Upper lobe of left lung (tissue), 6 donors: Measurements from ENCODE around the gene ZNF41. TPM values are rescaled to one million over a fixed set of nuclear protein-coding genes. Genes with fewer than 3 reads are reported as not detected.

ENCODE experiments used
- ATAC-seq, 2 donors: fragments of 200-7000 bp; cut with Tn5 transposase; one replicate each; pipeline ENCODE4 v1.9.1; 2022; ENCODE audit warnings: mild to moderate bottlenecking in 2 of 2, moderate library complexity in 2 of 2; ENCODE audit not compliant: low FRiP score in 2 of 2
- DNase-seq, 2 donors: peaks; one replicate each; pipeline ENCODE4 v3.0.0-alpha.2; 2019 to 2020
- H3K27ac ChIP-seq, 4 donors: fragments of 200-600 bp; sonication (generic); one replicate each; pipeline ENCODE4 v1.5.1; 2016 to 2019
- H3K27me3 ChIP-seq, 4 donors: fragments of 200-600 bp; sonication (generic); one replicate each; pipeline ENCODE4 v1.5.1; 2017 to 2019
- H3K36me3 ChIP-seq, 4 donors: fragments of 200-600 bp; sonication (generic); one replicate each; pipeline ENCODE4 v1.5.1; 2016 to 2019
- H3K4me1 ChIP-seq, 4 donors: fragments of 200-600 bp; sonication (generic); one replicate each; pipeline ENCODE4 v1.5.1; 2018 to 2019
- H3K4me3 ChIP-seq, 4 donors: fragments of 200-600 bp; sonication (generic); one replicate each; pipeline ENCODE4 v1.5.1; 2017 to 2019; ENCODE audit warnings: mild to moderate bottlenecking in 2 of 4, moderate library complexity in 1 of 4
- H3K9me3 ChIP-seq, 4 donors: fragments of 200-600 bp; sonication (generic); one replicate each; pipeline ENCODE4 v1.5.1; 2018 to 2019
- EP300 ChIP-seq, 4 donors: sonication (generic); formaldehyde crosslinking; IDR thresholded peaks; one replicate each; pipeline ENCODE4 v1.5.1; 2017; ENCODE audit warnings: antibody characterized with exemption in 4 of 4, control low read depth in 2 of 4
- POLR2A ChIP-seq, 4 donors: fragments of 450-650 bp; IDR thresholded peaks; one replicate each; pipeline ENCODE4 v1.5.1; 2016 to 2017; ENCODE audit warnings: antibody characterized with exemption in 4 of 4, mild to moderate bottlenecking in 2 of 4
- POLR2AphosphoS5 ChIP-seq, 2 donors: sonication (generic); formaldehyde crosslinking; IDR thresholded peaks; one replicate each; pipeline ENCODE4 v1.5.1; 2017; ENCODE audit warnings: antibody characterized with exemption in 2 of 2
- WGBS, 2 donors: methylation state at CpG; one replicate each; pipeline ENCODE4 v1.1.5; 2017 to 2018; 5-methylcytosine and 5-hydroxymethylcytosine counted together
- total RNA-seq, 6 donors: library from RNA; depleted of rRNA in 4 of 6; stranded (reverse); fragments of >200 nt in 4 of 6; gene quantifications; one replicate each; pipeline versions ENCODE4 v1.1.0 to v1.2.1, GENCODE V29; 2016 to 2021
- TF ChIP-seq, protein P1 (sequence below), 6 experiments: fragments of 450-650 bp in 4 of 6; fragments of 200-600 bp in 2 of 6; sonication (generic) in 2 of 6; IDR thresholded peaks; one replicate each; pipeline ENCODE4 v1.5.1; 2016 to 2019; ENCODE audit warnings: antibody characterized with exemption in 6 of 6
- donor health status: DM: no; HTN: no; CAD: no; lungs with moderate emphysema.
- donor health status: DM: no; HTN: yes; CAD: no; lungs with severe emphysema.

ZNF41 gene
- total RNA-seq, 6 donors from 2014 or later: 3.4 to 35.6 (median 10.2) TPM

DNA sequence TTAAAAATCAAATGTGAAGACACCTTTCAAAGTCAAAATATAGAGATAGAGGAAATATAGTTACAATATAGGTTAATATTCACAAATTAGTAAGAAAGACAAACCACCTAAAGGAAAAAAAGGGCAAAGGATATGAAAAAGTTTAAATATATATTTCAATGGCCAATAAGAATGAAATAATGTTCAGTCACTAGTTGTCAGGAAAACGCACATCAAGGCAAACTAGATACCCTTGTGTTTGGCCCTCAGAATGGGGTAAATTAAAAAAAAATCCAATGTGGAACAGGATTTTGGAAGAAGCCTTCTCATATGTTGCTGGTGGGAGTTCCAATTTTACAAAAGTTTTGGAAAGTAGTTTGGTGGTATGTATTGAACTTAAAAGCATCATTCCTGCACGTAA is 2.4 kb downstream of the ZNF41 start:
- no peak overlapping the region for H3K4me3 ChIP-seq
- no peak overlapping the region for H3K27ac ChIP-seq
- TF ChIP-seq POLR2AphosphoS5 (IDR thresholded peaks at IDR 0.05) (no peak), EP300 (IDR thresholded peaks at IDR 0.05) (no peak), POLR2A (IDR thresholded peaks at IDR 0.05) (no peak)
- TF ChIP-seq, protein P1, sequence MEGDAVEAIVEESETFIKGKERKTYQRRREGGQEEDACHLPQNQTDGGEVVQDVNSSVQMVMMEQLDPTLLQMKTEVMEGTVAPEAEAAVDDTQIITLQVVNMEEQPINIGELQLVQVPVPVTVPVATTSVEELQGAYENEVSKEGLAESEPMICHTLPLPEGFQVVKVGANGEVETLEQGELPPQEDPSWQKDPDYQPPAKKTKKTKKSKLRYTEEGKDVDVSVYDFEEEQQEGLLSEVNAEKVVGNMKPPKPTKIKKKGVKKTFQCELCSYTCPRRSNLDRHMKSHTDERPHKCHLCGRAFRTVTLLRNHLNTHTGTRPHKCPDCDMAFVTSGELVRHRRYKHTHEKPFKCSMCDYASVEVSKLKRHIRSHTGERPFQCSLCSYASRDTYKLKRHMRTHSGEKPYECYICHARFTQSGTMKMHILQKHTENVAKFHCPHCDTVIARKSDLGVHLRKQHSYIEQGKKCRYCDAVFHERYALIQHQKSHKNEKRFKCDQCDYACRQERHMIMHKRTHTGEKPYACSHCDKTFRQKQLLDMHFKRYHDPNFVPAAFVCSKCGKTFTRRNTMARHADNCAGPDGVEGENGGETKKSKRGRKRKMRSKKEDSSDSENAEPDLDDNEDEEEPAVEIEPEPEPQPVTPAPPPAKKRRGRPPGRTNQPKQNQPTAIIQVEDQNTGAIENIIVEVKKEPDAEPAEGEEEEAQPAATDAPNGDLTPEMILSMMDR (IDR thresholded peaks at IDR 0.05): no peak
- 26 to 50% methylated on average over 2 of the region's 2 CpGs for WGBS, 2 donors
- peaks cover 0 to 3% (median 0%) of the 10 kb centered on the region in 4 donors for H3K9me3 ChIP-seq
- no peak for DNase-seq
- ATAC-seq: no peak
- peaks cover 0 to 2% (median 1%) of the 10 kb centered on the region in 4 donors for H3K4me1 ChIP-seq
- no peaks in the 10 kb centered on the region for H3K36me3 ChIP-seq
- no peaks in the 10 kb centered on the region for H3K27me3 ChIP-seq

DNA sequence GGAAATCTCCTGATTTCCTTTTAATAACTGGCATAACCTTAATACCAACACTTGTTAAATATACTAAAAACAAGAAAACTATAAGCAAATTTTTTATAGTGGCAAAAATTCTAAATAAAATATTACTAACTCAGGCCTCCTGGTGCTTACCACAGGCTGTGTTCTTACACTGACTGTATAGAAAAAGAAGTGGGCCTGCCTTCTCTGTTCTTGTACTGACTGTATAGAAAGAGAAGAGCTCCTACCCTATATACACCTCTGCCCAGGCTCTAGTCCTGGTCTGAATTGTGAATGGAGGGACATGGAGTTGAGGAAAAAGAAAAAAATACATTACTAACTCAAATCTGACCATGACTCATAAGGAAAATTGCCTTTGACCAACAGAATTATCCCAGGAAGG is 7.5 kb downstream of the ZNF41 start:
- ATAC-seq (no peak), DNase-seq (no peak)
- TF ChIP-seq, protein P1 (IDR thresholded peaks at IDR 0.05): no peak
- TF ChIP-seq POLR2A (IDR thresholded peaks at IDR 0.05) (no peak), POLR2AphosphoS5 (IDR thresholded peaks at IDR 0.05) (no peak)
- no peak overlapping the region for H3K4me3 ChIP-seq
- no peaks in the 10 kb centered on the region for H3K4me1 ChIP-seq
- no peaks in the 10 kb centered on the region for H3K9me3 ChIP-seq
- H3K36me3 ChIP-seq: no peaks in the 10 kb centered on the region
- H3K27ac ChIP-seq: no peak overlapping the region
- H3K27me3 ChIP-seq: no peaks in the 10 kb centered on the region

DNA sequence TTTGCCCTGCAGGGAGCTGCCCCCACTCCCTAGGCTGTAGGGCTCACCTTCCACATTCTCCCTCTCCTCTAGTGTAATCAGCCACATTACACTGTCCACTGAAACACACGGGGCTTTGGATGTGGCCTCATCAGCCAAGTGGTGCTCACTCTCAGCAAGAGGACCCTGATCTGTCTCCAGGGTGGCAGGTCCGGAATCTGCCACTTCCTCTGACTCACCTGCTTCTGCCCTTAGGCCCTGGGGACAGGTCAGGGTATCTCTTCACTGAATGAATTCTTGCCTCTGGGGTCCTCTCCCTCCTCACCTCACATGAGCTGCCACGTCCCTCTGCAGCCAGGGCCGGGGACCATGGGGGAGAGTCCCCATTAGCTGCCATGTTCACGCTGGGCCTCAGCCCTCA is 15.9 kb downstream of the ZNF41 start:
- Histone ChIP-seq H3K27me3 (no peaks in the 10 kb centered on the region), H3K27ac (no peak overlapping the region), H3K4me3 (no peak overlapping the region), H3K9me3 (no peaks in the 10 kb centered on the region), H3K36me3 (peaks cover 0 to 18% (median 7%) of the 10 kb centered on the region in 4 donors), H3K4me1 (no peaks in the 10 kb centered on the region)
- 79 to 93% methylated on average over 3 to 5 of the region's 5 CpGs for WGBS, 2 donors
- peak in 1 of 2 donors; percentile 19 for ATAC-seq
- DNase-seq: no peak
- TF ChIP-seq, protein P1 (IDR thresholded peaks at IDR 0.05): no peak
- TF ChIP-seq POLR2A (IDR thresholded peaks at IDR 0.05) (no peak), EP300 (IDR thresholded peaks at IDR 0.05) (no peak), POLR2AphosphoS5 (IDR thresholded peaks at IDR 0.05) (no peak)

DNA sequence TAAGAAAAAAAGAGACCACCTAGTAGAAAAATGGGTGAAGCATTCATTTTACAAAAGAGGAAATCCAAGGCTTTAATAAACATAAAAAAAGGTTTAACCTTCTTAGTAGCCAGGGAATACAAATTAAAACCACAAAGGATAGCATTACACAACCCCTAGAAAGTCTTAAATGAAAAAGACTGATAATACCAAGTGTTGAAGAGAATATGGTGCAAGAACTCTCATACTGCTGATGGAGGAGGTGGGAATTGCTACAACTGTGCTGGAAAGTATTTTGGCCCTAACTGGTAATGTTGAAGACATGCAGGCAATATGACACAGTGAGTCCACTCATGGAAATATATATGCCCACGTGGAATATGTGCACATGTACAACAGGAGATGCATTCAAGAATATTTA is 22.5 kb downstream of the ZNF41 start:
- no peaks in the 10 kb centered on the region for H3K27me3 ChIP-seq
- 33 to 100% methylated on average over 1 of the region's 1 CpG for WGBS, 2 donors
- ATAC-seq (no peak), DNase-seq (no peak)
- H3K4me3 ChIP-seq: no peak overlapping the region
- H3K4me1 ChIP-seq: no peaks in the 10 kb centered on the region
- H3K36me3 ChIP-seq: peaks cover 0 to 9% (median 0%) of the 10 kb centered on the region in 4 donors
- H3K9me3 ChIP-seq: peaks cover 0 to 4% (median 0%) of the 10 kb centered on the region in 4 donors
- H3K27ac ChIP-seq: no peak overlapping the region
- TF ChIP-seq POLR2A (IDR thresholded peaks at IDR 0.05): no peak
- no peak for TF ChIP-seq EP300 (IDR thresholded peaks at IDR 0.05)
- TF ChIP-seq, protein P1 (IDR thresholded peaks at IDR 0.05): no peak
- TF ChIP-seq POLR2AphosphoS5 (IDR thresholded peaks at IDR 0.05): no peak

DNA sequence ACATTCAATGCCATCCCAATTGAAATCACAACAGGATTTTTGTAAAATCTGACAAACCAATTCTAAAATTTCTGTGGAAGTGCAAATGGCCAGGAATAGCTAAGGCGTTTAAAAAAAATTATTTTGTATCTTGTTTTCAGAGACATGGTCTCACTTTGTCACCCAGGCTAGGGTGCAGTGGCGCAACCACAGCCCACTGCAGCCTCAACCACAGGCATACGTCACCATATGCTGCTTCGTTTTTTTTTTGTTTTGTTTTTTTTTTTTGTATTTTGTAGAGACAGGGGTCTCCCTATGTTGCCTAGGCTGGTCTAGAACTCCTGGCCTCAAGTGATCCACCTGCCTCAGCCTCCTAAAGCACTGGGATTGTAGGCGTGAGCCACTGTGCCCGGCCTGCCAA is 24.5 kb downstream of the ZNF41 start:
- 81 to 82% methylated on average over 4 to 6 of the region's 6 CpGs for WGBS, 2 donors

More for the DNA sequence above, 24.5 kb downstream of the ZNF41 start:
- Histone ChIP-seq H3K9me3 (peaks cover 0 to 4% (median 0%) of the 10 kb centered on the region in 4 donors), H3K27ac (no peak overlapping the region), H3K4me1 (no peaks in the 10 kb centered on the region), H3K4me3 (no peak overlapping the region), H3K27me3 (no peaks in the 10 kb centered on the region), H3K36me3 (peaks cover 0 to 23% (median 3%) of the 10 kb centered on the region in 4 donors)
- DNase-seq (no peak), ATAC-seq (no peak)
- TF ChIP-seq POLR2AphosphoS5 (IDR thresholded peaks at IDR 0.05): no peak
- no peak for TF ChIP-seq POLR2A (IDR thresholded peaks at IDR 0.05)
- TF ChIP-seq, protein P1 (IDR thresholded peaks at IDR 0.05): no peak
- TF ChIP-seq EP300 (IDR thresholded peaks at IDR 0.05): no peak
